Common myeloid progenitor, CD34-positive (primary cell): ENCODE data around the gene ATG13.

Experiments
- CTCF ChIA-PET: fragments of 350-600 bp; sonication (Branson Sonifier 250); formaldehyde crosslinking; loops from one replicate; lab custom pipeline; 2021; ENCODE audit warnings: antibody characterized with exemption; lab: Charles Lee
- POLR2A ChIA-PET: fragments of 350-600 bp; sonication (Branson Sonifier 250); formaldehyde crosslinking; loops from one replicate; lab custom pipeline; 2021; ENCODE audit warnings: antibody characterized with exemption; lab: Charles Lee
- DNase-seq, 3 donors: peaks; one replicate each; pipeline versions ENCODE4 v3.0.0 to v3.0.0-alpha.2; 2013
- H3K27ac ChIP-seq, 2 experiments: 1 replicate in 1 of 2; 2 replicates in 1 of 2; pipeline ENCODE4 v1.7.0; 2013; ENCODE audit warnings: inconsistent platforms in 2 of 2, low read length in 2 of 2, mild to moderate bottlenecking in 2 of 2, low read depth in 1 of 2, moderate library complexity in 1 of 2; ENCODE audit not compliant: severe bottlenecking in 2 of 2, insufficient read depth in 1 of 2, poor library complexity in 1 of 2
- H3K27me3 ChIP-seq, 5 experiments: replicated peaks in 2 of 5; 1 replicate in 3 of 5; 2 replicates in 2 of 5; pipeline versions ENCODE4 v1.6.1 to v1.7.0; 2013; ENCODE audit warnings: low read length in 4 of 5, mild to moderate bottlenecking in 2 of 5, moderate library complexity in 2 of 5, inconsistent platforms in 1 of 5; ENCODE audit not compliant: insufficient read depth in 5 of 5, control insufficient read depth in 4 of 5
- H3K36me3 ChIP-seq, 4 experiments: 1 replicate in 2 of 4; 2 replicates in 2 of 4; pipeline versions ENCODE4 v1.6.1 to v1.7.0; 2013; ENCODE audit warnings: low read length in 3 of 4, control low read depth in 1 of 4, mild to moderate bottlenecking in 1 of 4; ENCODE audit not compliant: control insufficient read depth in 4 of 4, insufficient read depth in 4 of 4
- H3K4me1 ChIP-seq, 4 experiments: 1 replicate in 3 of 4; 2 replicates in 1 of 4; pipeline versions ENCODE4 v1.6.1 to v1.7.1; 2013; ENCODE audit warnings: low read length in 3 of 4, mild to moderate bottlenecking in 3 of 4, control low read depth in 1 of 4, inconsistent platforms in 1 of 4, moderate library complexity in 1 of 4; ENCODE audit not compliant: control insufficient read depth in 4 of 4, insufficient read depth in 4 of 4; ENCODE audit errors: control extremely low read depth in 1 of 4
- H3K4me3 ChIP-seq, 7 experiments: 1 replicate in 4 of 7; 2 replicates in 3 of 7; pipeline versions ENCODE4 v1.5.1 to v1.7.0; 2013; ENCODE audit warnings: mild to moderate bottlenecking in 7 of 7, low read length in 6 of 7, moderate library complexity in 6 of 7, inconsistent platforms in 2 of 7, low read depth in 2 of 7, control low read depth in 1 of 7; ENCODE audit not compliant: insufficient read depth in 4 of 7, control insufficient read depth in 1 of 7; ENCODE audit errors: extremely low read depth in 1 of 7
- H3K9me3 ChIP-seq, 5 experiments: 1 replicate in 4 of 5; 2 replicates in 1 of 5; pipeline versions ENCODE4 v1.6.1 to v1.7.1; 2013; ENCODE audit warnings: low read length in 4 of 5, mild to moderate bottlenecking in 2 of 5, inconsistent platforms in 1 of 5, low read depth in 1 of 5, moderate library complexity in 1 of 5; ENCODE audit not compliant: control insufficient read depth in 4 of 5, insufficient read depth in 2 of 5; ENCODE audit errors: control extremely low read depth in 1 of 5
- WGBS: methylation state at CpG from one replicate; pipeline ENCODE4 v1.1.5; 2013; ENCODE audit not compliant: insufficient coverage; 5-methylcytosine and 5-hydroxymethylcytosine counted together

ATG13 gene

DNA sequence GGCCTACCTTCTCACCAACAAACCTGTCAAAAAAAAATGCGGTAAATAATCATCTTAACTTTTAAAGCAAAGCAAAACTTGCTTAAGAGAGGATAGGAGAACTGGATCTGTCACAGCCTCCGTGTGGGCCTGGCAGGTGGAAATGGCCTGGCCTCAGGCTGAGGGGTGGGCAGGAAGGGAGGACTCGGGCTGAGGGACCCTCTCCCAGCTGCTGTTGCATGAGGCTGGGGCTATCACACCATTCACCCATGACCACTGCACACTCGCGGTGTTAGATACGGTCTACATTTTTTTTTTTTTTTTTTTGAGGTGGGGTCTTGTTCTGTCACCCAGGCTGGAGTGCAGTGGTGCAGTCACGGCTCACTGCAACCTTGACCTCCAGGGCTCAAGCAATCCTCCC lies 58.6 kb downstream of the ATG13 start:
- WGBS: 71% methylated on average over 2 of the region's 7 CpGs
- H3K36me3 ChIP-seq: peaks cover 12 to 68% (median 55%) of the 10 kb centered on the region in 4 experiments
- H3K27ac ChIP-seq: no peak overlapping the region
- peaks cover 21 to 65% (median 54%) of the 10 kb centered on the region in 4 experiments for H3K4me1 ChIP-seq
- ChIA-PET POLR2A (no interaction called here), CTCF (no interaction called here)
- no peak for DNase-seq
- H3K4me3 ChIP-seq: no peak overlapping the region
- no peaks in the 10 kb centered on the region for H3K27me3 ChIP-seq
- H3K9me3 ChIP-seq: no peaks in the 10 kb centered on the region

DNA sequence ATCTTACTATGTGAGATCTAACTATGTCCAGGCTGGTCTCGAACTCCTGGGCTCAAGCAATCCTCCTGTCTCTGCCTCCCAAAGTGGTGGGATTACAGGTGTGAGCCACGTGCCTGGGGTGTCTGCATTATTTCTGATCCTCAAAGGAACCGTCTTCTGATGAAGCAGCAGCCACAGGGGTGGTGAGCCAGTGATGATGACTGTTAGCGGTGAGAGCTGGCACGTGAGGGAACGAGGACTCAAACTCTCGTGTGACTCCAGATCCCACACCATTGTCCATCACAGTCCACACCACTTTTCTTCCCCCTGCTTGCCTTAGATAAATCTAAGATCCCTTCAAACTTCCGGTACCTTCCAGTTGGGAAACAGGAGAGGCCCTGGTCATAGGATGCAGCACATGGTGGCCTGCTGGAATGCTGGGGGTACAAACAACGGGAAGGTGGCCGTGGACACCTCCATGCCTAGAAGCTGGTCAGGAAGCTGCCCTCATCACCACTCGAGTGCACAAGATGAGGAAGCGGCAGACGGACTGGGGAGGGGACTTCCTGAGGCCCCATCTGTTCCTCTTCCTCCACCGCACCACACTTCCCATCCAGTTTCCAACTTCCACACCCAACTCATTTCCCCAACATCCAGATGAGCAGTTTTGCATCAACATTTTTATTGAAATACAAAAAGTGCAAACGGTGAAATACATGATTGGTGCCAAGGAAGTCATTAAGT lies 59.2 kb downstream of the ATG13 start:
- DNase-seq: peak in 2 of 3 donors; percentile 23 to 25
- peaks cover 20 to 59% (median 48%) of the 10 kb centered on the region in 4 experiments for H3K4me1 ChIP-seq

DNA sequence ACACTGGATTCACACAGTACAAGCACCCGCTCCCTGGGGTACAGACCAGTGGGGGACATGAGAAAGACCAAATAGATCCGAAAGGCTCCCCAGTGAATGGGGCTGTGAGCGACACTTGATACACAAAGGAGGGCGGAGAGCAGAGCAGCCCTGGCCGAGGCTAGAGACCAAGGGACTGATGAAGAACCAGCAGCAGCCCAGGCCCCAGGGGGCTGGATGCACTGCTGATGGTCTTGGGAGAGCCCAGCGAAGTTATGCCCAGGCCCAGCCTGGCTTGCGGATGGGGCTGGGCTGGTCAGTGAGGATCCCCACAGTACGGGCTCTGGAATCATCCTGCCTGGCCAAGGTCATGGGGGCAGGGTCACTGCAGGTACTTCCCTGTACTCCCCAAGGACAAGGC lies 59.8 kb downstream of the ATG13 start:
- Histone ChIP-seq H3K27ac (no peak overlapping the region), H3K27me3 (no peaks in the 10 kb centered on the region), H3K4me3 (no peak overlapping the region), H3K4me1 (peaks cover 17 to 53% (median 43%) of the 10 kb centered on the region in 4 experiments), H3K36me3 (peaks cover 12 to 74% (median 62%) of the 10 kb centered on the region in 4 experiments), H3K9me3 (no peaks in the 10 kb centered on the region)
- DNase-seq: no peak
- 99% methylated on average over 8 of the region's 8 CpGs for WGBS
- CTCF ChIA-PET: no interaction called here
- POLR2A ChIA-PET: no interaction called here

More for the DNA sequence above, 59.2 kb downstream of the ATG13 start:
- WGBS: 79% methylated on average over 9 of the region's 15 CpGs
- ChIA-PET CTCF (no interaction called here), POLR2A (interaction anchor here (0.5 kb wide), 1 partner anchor 35 kb away, joined by 3 read pairs; no protein-coding TSS in a partner anchor)
- Histone ChIP-seq H3K9me3 (no peaks in the 10 kb centered on the region), H3K27ac (no peak overlapping the region), H3K36me3 (peaks cover 12 to 73% (median 59%) of the 10 kb centered on the region in 4 experiments), H3K4me3 (no peak overlapping the region), H3K27me3 (no peaks in the 10 kb centered on the region)

DNA sequence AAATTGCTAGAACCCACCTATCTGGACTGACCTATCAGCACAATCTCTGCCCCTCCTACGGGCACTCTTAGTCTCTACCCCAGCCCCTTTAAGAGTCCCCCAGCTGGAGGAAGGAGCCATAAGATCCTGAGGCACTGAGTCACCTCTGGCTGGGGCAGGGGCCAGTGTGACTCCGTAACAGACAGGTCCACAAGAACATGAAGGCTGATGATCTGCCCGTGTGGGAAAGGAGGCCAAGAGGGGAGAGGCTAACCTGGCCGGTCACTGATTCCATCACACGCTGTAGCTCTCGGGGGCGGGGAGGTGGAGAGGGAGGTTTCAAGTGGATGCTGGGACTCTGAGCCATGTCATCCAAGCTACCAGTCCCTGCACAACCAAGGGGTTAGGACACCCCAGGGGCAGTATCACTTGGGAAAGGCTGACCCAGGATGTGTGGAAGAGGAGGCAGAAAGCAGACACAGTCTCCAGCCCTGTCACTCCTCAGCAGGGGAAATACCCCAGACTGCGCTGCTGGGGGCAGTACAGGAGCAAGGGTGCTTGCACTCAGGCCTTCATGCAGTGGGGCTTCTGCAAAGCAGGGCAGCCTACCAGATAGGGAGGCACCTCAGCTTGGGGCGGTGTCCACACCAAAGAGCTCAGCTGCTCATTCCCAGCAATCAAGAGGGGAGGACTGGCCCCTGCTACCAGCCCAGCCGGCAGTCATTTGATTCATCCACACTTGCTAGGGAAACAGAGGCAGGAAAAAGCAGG lies 60.8 kb downstream of the ATG13 start:
- Histone ChIP-seq H3K27me3 (no peaks in the 10 kb centered on the region), H3K36me3 (peaks cover 12 to 65% (median 53%) of the 10 kb centered on the region in 4 experiments), H3K27ac (no peak overlapping the region), H3K4me1 (peaks cover 17 to 43% (median 36%) of the 10 kb centered on the region in 4 experiments), H3K9me3 (no peaks in the 10 kb centered on the region), H3K4me3 (no peak overlapping the region)
- ChIA-PET CTCF (interaction anchor here (2.2 kb wide), 1 partner anchor 19 kb away, joined by 5 read pairs; no protein-coding TSS in a partner anchor), POLR2A (no interaction called here)
- no peak for DNase-seq
- 95% methylated on average over 10 of the region's 10 CpGs for WGBS

DNA sequence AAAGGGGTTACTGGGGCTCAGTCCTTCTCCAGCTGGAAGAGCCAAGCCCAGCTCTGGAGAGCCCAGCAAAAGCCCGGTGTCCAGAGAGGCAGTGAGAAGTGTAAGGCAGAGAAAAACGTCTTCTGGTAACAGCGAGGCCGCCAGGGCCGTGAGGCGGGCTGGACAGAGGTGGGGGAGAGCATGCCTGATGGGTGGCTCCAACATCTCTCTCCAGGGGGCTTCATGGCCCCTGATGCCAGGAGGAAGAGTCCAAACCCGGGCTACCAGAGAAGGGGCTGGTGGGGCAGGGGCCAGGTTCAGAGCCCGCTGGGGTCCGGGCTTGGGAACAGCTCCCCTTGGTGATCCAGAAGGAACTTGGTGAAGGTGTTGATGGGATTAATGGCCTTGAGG lies 61.4 kb downstream of the ATG13 start:
- POLR2A ChIA-PET: no interaction called here
- WGBS: 100% methylated on average over 2 of the region's 9 CpGs
- Histone ChIP-seq H3K27ac (no peak overlapping the region), H3K4me1 (peaks cover 17 to 38% (median 32%) of the 10 kb centered on the region in 4 experiments), H3K4me3 (no peak overlapping the region), H3K9me3 (no peaks in the 10 kb centered on the region), H3K36me3 (peaks cover 11 to 62% (median 47%) of the 10 kb centered on the region in 4 experiments), H3K27me3 (no peaks in the 10 kb centered on the region)
- no peak for DNase-seq
- CTCF ChIA-PET: interaction anchor here (2.2 kb wide), 1 partner anchor 19 kb away, joined by 5 read pairs; no protein-coding TSS in a partner anchor

DNA sequence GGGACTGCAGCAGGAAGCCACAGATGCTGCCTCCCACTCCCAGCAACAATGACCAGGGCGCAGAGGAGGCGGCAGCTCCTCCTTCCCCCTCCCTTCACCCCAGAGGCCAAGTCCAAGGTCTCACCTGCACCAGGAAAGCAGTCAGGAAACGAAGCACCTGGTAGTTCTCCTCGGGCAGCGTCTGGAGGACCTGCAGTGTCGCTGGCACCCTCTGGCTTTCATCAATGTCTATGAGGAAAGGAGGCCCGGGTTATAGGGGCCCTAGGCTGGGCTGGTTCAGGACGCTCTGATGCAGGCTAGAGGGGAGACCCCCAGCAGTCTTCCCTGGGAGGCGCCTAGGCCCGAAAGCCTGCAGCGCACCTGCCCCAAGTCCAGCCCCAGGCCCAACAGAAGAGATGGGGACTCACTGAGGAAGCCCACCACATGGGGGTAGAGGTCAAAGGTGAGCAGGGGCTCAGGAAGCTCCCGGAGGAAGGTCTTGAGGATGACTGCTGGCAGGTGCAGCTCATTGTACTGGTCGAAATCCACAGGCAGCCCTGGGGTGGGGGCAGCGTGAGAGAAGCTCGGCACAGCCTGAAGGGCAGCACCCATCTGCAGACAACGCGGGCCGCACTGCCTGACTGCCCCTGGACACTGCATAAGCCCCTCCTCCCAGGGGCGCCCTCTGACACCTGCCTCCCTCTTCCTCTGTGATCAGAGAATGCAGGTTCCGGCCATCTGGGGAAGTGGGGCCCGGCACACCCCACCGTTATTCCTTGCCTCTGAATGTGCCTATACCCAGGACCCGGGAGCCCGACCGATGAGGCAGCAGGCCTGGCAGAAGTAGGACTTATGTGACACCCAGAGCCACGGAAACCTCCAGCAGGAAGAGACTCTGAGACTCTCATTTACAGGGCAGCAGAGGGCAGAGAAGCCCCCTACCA lies 62.1 kb downstream of the ATG13 start:
- ChIA-PET CTCF (interaction anchor here (2.2 kb wide), 1 partner anchor 18 kb away, joined by 5 read pairs; no protein-coding TSS in a partner anchor), POLR2A (no interaction called here)
- Histone ChIP-seq H3K4me1 (peaks cover 17 to 34% (median 25%) of the 10 kb centered on the region in 4 experiments), H3K27me3 (no peaks in the 10 kb centered on the region), H3K9me3 (no peaks in the 10 kb centered on the region), H3K36me3 (peaks cover 11 to 64% (median 49%) of the 10 kb centered on the region in 4 experiments), H3K27ac (no peak overlapping the region), H3K4me3 (no peak overlapping the region)
- no peak for DNase-seq
- WGBS: 97% methylated on average over 22 of the region's 26 CpGs
